ENCODE measurements around the gene EIF5B.

GRCh38 chr2:99382143-99382542, 45.0 kb downstream of the EIF5B start:
- TF ChIP-seq, protein P1, sequence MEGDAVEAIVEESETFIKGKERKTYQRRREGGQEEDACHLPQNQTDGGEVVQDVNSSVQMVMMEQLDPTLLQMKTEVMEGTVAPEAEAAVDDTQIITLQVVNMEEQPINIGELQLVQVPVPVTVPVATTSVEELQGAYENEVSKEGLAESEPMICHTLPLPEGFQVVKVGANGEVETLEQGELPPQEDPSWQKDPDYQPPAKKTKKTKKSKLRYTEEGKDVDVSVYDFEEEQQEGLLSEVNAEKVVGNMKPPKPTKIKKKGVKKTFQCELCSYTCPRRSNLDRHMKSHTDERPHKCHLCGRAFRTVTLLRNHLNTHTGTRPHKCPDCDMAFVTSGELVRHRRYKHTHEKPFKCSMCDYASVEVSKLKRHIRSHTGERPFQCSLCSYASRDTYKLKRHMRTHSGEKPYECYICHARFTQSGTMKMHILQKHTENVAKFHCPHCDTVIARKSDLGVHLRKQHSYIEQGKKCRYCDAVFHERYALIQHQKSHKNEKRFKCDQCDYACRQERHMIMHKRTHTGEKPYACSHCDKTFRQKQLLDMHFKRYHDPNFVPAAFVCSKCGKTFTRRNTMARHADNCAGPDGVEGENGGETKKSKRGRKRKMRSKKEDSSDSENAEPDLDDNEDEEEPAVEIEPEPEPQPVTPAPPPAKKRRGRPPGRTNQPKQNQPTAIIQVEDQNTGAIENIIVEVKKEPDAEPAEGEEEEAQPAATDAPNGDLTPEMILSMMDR (IDR thresholded peaks at IDR 0.05) = no peak
- no peak for TF ChIP-seq POLR2A (IDR thresholded peaks at IDR 0.05)

All from suprapubic skin (tissue), 3 donors.